ENCODE measurements around the gene SIDT2.

Gene SIDT2

GRCh38 chr11:117194267-117194666, 15.7 kb downstream of the SIDT2 start:
- in situ Hi-C loops (cut with HindIII; ENCODE audit: low sequenced_read_pairs): no loop called here
- TF ChIP-seq CTCF (IDR thresholded peaks at IDR 0.05; ENCODE audit: low read depth, low read length, missing control alignments): no peak
- no peak overlapping the region for H3K4me3 ChIP-seq (ENCODE audit: low read depth, low read length)
- DNase-seq (ENCODE audit: low read depth): no peak

DNA sequence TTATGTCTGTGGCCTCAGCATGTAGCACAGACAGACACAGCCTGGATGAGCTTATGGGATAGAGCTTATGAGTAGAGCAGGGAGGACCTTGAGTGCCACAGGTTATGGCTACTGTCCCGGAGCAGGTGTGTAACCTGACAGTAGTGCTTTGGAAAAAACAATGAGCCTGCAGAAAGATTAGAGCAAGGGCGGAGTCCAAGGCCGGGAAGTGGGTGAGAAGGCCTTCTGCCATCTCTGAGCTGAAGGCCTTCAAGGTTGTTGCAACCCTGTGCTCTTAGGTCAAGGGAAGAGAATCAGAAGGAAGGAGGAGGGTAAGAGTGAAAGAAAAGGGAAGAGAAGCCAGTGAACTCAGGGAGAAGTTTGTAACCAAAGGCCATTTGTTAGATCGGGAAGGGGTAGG, 16.7 kb downstream of the SIDT2 start:
- in situ Hi-C loops (cut with HindIII; ENCODE audit: low sequenced_read_pairs): no loop called here
- no peak overlapping the region for H3K4me3 ChIP-seq (ENCODE audit: low read depth, low read length)
- TF ChIP-seq CTCF (IDR thresholded peaks at IDR 0.05; ENCODE audit: low read depth, low read length, missing control alignments): no peak

GRCh38 chr11:117195761-117196160, 17.2 kb downstream of the SIDT2 start:
- TF ChIP-seq CTCF (IDR thresholded peaks at IDR 0.05; ENCODE audit: low read depth, low read length, missing control alignments): no peak
- no peak for DNase-seq (ENCODE audit: low read depth)
- H3K4me3 ChIP-seq (ENCODE audit: low read depth, low read length): no peak overlapping the region
- in situ Hi-C loops (cut with HindIII; ENCODE audit: low sequenced_read_pairs): no loop called here

More for the DNA sequence above, 16.7 kb downstream of the SIDT2 start:
- DNase-seq (ENCODE audit: low read depth): no peak

DNA sequence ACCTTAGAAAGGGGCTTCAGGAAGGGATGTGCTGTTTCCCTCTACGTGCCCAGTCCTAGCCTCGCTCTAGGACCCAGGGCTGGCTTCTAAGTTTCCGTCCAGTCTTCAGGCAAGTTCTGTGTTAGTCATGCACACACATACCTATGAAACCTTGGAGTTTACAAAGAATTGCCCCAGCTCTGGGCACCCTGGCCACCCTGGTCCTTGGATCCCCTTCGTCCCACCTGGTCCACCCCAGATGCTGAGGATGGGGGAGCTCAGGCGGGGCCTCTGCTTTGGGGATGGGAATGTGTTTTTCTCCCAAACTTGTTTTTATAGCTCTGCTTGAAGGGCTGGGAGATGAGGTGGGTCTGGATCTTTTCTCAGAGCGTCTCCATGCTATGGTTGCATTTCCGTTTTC, 18.5 kb downstream of the SIDT2 start:
- no peak for DNase-seq (ENCODE audit: low read depth)
- in situ Hi-C loops (cut with HindIII; ENCODE audit: low sequenced_read_pairs): no loop called here
- no peak for TF ChIP-seq CTCF (IDR thresholded peaks at IDR 0.05; ENCODE audit: low read depth, low read length, missing control alignments)
- no peak overlapping the region for H3K4me3 ChIP-seq (ENCODE audit: low read depth, low read length)

DNA sequence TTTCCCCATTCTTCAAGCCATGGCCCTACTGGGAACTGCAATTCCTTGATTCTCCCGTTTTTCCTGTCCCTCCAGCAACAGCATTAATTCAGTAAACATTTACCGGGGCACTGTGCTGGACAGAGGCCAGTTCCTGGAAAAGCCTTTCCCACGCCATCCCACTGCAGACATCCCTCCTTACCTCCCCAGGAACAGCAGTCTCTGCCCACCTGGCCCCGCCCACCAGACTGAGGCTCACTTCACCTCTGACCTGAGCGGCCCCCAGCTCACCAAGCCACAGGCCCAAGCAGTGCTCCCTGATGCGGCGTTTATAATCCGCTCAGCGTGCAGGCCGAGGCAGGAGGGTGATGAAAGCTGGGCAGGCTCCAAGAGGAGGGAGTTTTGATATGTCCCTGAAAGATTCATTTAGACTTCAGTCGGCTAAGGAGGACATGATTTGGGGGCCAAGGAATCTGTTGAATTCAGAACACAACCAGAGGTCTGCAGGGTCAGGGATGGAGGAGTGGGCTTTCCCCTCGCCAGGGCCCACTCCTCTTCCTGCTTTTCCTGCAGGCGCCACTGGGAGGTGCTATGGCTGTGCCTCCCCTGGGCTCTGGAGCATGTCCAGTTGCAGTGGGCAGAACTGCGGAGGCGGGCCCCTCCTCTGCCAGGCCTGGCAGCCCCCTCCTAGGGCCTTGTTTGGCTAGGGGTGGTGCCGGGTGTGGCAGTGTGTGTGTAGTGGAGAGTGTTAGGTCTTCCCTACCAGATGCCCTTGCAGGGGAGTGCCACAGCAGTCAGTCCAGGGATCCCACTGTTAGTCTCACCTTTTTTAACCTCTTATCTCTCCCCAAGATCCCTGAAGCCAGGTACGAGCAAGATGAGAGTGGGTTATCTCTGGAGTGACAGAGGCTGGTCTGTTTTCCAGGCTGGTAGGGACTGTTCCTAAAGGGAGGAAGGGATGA, 19.2 kb downstream of the SIDT2 start:
- in situ Hi-C loops (cut with HindIII; ENCODE audit: low sequenced_read_pairs): no loop called here
- peak; percentile 53 for TF ChIP-seq CTCF (IDR thresholded peaks at IDR 0.05; ENCODE audit: low read depth, low read length, missing control alignments)
- H3K4me3 ChIP-seq (ENCODE audit: low read depth, low read length): no peak overlapping the region
- DNase-seq (ENCODE audit: low read depth): no peak

- in situ Hi-C loops (cut with HindIII; ENCODE audit: low sequenced_read_pairs): no loop called here
- no peak for TF ChIP-seq CTCF (IDR thresholded peaks at IDR 0.05; ENCODE audit: low read depth, low read length, missing control alignments)
- H3K4me3 ChIP-seq (ENCODE audit: low read depth, low read length): peak overlapping the region; percentile 64
- no peak for DNase-seq (ENCODE audit: low read depth)
These were observed 20.1 kb downstream of the SIDT2 start for GRCh38 chr11:117198613-117199012.
